Right renal pelvis (tissue), 4 donors: Measurements from ENCODE around the gene ADRM1. TPM values are rescaled to one million over a fixed set of nuclear protein-coding genes. Genes with fewer than 3 reads are reported as not detected.

Source experiments
- DNase-seq, 4 donors: peaks; one replicate each; pipeline ENCODE4 v3.0.0-alpha.2; 2013; ENCODE audit warnings: low read depth in 4 of 4, low spot score in 3 of 4, missing footprints in 1 of 4
- polyA plus RNA-seq, 4 donors: library from polyadenylated mRNA; unstranded; fragments of 120-200 nt; gene quantifications; one replicate each; pipeline ENCODE4 v1.2.1, GENCODE V29; 2013; ENCODE audit not compliant: insufficient read length in 4 of 4

The ADRM1 gene
- polyA plus RNA-seq, 4 donors, result 47.3 to 68.7 (median 48.4) TPM

- DNase-seq, result no peak
Measured at GRCh38 chr20:62296724-62297448, 5.9 kb upstream of the ADRM1 start.

- no peak for DNase-seq
Measured at GRCh38 chr20:62297449-62298227, 5.2 kb upstream of the ADRM1 start.

- DNase-seq, result no peak
Measured at GRCh38 chr20:62298577-62299249, 4.1 kb upstream of the ADRM1 start.

GRCh38 chr20:62299666-62300236 lies 3.0 kb upstream of the ADRM1 start:
- DNase-seq, result no peak

GRCh38 chr20:62300319-62300718 lies 2.5 kb upstream of the ADRM1 start:
- DNase-seq, result no peak

- DNase-seq, result no peak
Measured at GRCh38 chr20:62301111-62301668, 1.6 kb upstream of the ADRM1 start.

GRCh38 chr20:62301773-62302340 lies 940 bp upstream of the ADRM1 start:
- peak; percentile 71 to 80 (median 75) for DNase-seq

GRCh38 chr20:62303062-62303339 lies 204 bp downstream of the ADRM1 start:
- no peak for DNase-seq

- DNase-seq, result no peak
Measured at GRCh38 chr20:62303340-62304226, 786 bp downstream of the ADRM1 start.

GRCh38 chr20:62304331-62305148 lies 1.7 kb downstream of the ADRM1 start:
- no peak for DNase-seq

GRCh38 chr20:62305149-62305764 lies 2.5 kb downstream of the ADRM1 start:
- no peak for DNase-seq

- no peak for DNase-seq
Measured at GRCh38 chr20:62305765-62306413, 3.1 kb downstream of the ADRM1 start.

- DNase-seq, result no peak
Measured at GRCh38 chr20:62306414-62307187, 3.8 kb downstream of the ADRM1 start.

- DNase-seq, result no peak
Measured at GRCh38 chr20:62307226-62308101, 4.7 kb downstream of the ADRM1 start.

GRCh38 chr20:62308102-62308822 lies 5.5 kb downstream of the ADRM1 start:
- no peak for DNase-seq
